Right atrium auricular region (tissue), 2 donors: ENCODE measurements around the gene LRRC55. TPM values are rescaled to one million over a fixed set of nuclear protein-coding genes. Genes with fewer than 3 reads are reported as not detected.

ENCODE experiments used
- DNase-seq: peaks from one replicate; pipeline ENCODE4 v3.0.0-alpha.2; 2019; ENCODE audit warnings: low spot score
- H3K27ac ChIP-seq, 2 donors: fragments of 200-600 bp; sonication (generic); 1 replicate in 1 of 2; 2 replicates in 1 of 2; pipeline ENCODE4 v1.5.1; 2016 to 2019
- H3K27me3 ChIP-seq, 2 donors: fragments of 200-600 bp; sonication (generic); one replicate each; pipeline versions ENCODE4 v1.5.1 to v1.6.0; 2017 to 2019
- H3K36me3 ChIP-seq: fragments of 200-600 bp; sonication (generic); one replicate; pipeline ENCODE4 v1.5.1; 2016
- H3K4me1 ChIP-seq, 2 donors: fragments of 200-600 bp; sonication (generic); one replicate each; pipeline versions ENCODE4 v1.5.1 to v1.6.0; 2017 to 2019
- H3K4me3 ChIP-seq, 2 donors: fragments of 200-600 bp; sonication (generic); 1 replicate in 1 of 2; 2 replicates in 1 of 2; pipeline ENCODE4 v1.5.1; 2017 to 2019; ENCODE audit warnings: mild to moderate bottlenecking in 1 of 2, moderate library complexity in 1 of 2
- H3K9me3 ChIP-seq, 2 donors: fragments of 200-600 bp; sonication (generic); one replicate each; pipeline ENCODE4 v1.5.1; 2019
- total RNA-seq, 2 donors: library from RNA; depleted of rRNA; stranded (reverse); fragments of >200 nt; gene quantifications; one replicate each; pipeline ENCODE4 v1.1.0, GENCODE V29; 2016
- TF ChIP-seq, protein P1 (sequence below), 2 donors: fragments of 200-600 bp; sonication (generic); IDR thresholded peaks; one replicate each; pipeline ENCODE4 v1.5.1; 2019; ENCODE audit warnings: antibody characterized with exemption in 2 of 2

The LRRC55 gene
- total RNA-seq, 2 donors from 2014 or later: not detected

DNA sequence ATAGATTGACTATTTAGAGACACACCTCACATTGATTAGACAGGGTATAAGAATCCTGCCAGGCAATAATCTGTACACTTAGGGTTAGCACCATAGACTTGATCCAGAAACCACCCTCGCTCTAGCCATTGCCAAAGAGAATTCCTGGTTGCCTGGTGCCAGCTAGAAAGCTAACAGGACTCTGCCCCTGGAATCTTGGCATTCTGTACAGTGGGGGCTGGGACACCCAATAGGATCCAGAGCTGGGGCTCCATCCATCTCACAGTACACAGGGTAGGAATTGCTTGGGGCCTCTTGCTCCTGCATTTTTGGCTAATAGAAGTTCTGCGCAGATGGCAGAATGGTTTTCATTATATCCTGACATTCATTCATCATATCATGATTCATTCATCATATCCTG, 58.3 kb downstream of the LRRC55 start:
- no peak for DNase-seq
- TF ChIP-seq, protein P1, sequence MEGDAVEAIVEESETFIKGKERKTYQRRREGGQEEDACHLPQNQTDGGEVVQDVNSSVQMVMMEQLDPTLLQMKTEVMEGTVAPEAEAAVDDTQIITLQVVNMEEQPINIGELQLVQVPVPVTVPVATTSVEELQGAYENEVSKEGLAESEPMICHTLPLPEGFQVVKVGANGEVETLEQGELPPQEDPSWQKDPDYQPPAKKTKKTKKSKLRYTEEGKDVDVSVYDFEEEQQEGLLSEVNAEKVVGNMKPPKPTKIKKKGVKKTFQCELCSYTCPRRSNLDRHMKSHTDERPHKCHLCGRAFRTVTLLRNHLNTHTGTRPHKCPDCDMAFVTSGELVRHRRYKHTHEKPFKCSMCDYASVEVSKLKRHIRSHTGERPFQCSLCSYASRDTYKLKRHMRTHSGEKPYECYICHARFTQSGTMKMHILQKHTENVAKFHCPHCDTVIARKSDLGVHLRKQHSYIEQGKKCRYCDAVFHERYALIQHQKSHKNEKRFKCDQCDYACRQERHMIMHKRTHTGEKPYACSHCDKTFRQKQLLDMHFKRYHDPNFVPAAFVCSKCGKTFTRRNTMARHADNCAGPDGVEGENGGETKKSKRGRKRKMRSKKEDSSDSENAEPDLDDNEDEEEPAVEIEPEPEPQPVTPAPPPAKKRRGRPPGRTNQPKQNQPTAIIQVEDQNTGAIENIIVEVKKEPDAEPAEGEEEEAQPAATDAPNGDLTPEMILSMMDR (IDR thresholded peaks at IDR 0.05): no peak
- Histone ChIP-seq H3K36me3 (no peaks in the 10 kb centered on the region), H3K4me3 (no peak overlapping the region), H3K27ac (no peak overlapping the region), H3K27me3 (no peaks in the 10 kb centered on the region), H3K4me1 (peaks cover 0 to 27% of the 10 kb centered on the region in 2 donors), H3K9me3 (no peaks in the 10 kb centered on the region)

DNA sequence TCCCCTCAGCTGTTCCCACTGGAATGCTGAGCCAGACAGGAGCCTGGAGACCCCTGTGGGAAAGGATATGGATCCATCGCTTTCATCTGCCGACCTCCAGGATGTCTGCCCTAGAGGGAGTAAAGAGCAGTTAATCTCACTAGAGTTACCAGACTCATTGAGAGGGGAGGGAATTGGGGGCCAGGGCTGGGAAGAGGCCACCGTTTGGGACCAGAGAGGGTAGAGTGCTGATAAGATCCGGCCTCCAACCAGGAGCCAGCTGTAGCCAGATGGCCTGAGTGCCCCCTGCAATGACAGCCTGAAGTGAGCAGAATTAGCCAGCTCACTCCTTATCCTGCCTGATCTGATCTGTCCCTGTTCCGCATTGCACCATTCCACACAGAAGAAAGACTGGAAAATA, 59.0 kb downstream of the LRRC55 start:
- Histone ChIP-seq H3K36me3 (no peaks in the 10 kb centered on the region), H3K27me3 (no peaks in the 10 kb centered on the region), H3K27ac (peak overlapping the region in 1 of 2 donors; percentile 26), H3K9me3 (no peaks in the 10 kb centered on the region), H3K4me1 (peaks cover 0 to 25% of the 10 kb centered on the region in 2 donors), H3K4me3 (no peak overlapping the region)
- TF ChIP-seq, protein P1 (IDR thresholded peaks at IDR 0.05): no peak
- peak; percentile 57 for DNase-seq

Other genes starting within 250 kb of the LRRC55 start
- gene OR5AK2, start 193.0 kb upstream of the LRRC55 start, total RNA-seq: not detected
- 10 to 100 TPM in 1 of 2 donors, 1 to 10 TPM in 1; 6.3 to 13.6 TPM for gene APLNR, start 55.3 kb downstream of the LRRC55 start, total RNA-seq
- gene TNKS1BP1, start 143.0 kb downstream of the LRRC55 start, total RNA-seq: 10 to 100 TPM; 26.8 to 52.5 TPM
- 10 to 100 TPM; 42.3 to 54.3 TPM for gene SSRP1, start 153.9 kb downstream of the LRRC55 start, total RNA-seq
- gene P2RX3, start 156.4 kb downstream of the LRRC55 start, total RNA-seq: 1 to 10 TPM in 1 of 2 donors, not detected in 1; 1.4 TPM
- gene PRG3, start 199.2 kb downstream of the LRRC55 start, total RNA-seq: not detected
- gene PRG2, start 208.7 kb downstream of the LRRC55 start, total RNA-seq: not detected
- 10 to 100 TPM; 31.7 to 61.3 TPM for gene SLC43A3, start 245.2 kb downstream of the LRRC55 start, total RNA-seq